Fibroblast of villous mesenchyme (primary cell): Measurements from ENCODE around the gene PRELP. TPM values are rescaled to one million over a fixed set of nuclear protein-coding genes. Genes with fewer than 3 reads are reported as not detected.

ENCODE experiments used
- DNase-seq: peaks from one replicate; pipeline ENCODE4 v3.0.0-alpha.2; 2010; ENCODE audit warnings: low read depth
- H3K4me3 ChIP-seq: 2 replicates; pipeline ENCODE4 v1.5.1; 2011; ENCODE audit warnings: low read depth, mild to moderate bottlenecking, low read length
- CTCF ChIP-seq: IDR thresholded peaks from 2 replicates; pipeline ENCODE4 v1.5.1; 2012; ENCODE audit warnings: low read depth, mild to moderate bottlenecking, low read length; ENCODE audit not compliant: insufficient read depth
- total RNA-seq: library from RNA; depleted of rRNA; stranded (reverse); fragments of >200 nt; gene quantifications from 2 replicates; pipeline ENCODE4 v1.2.3, GENCODE V29; 2012

Gene PRELP
- total RNA-seq, 1 donor, result 0.43 TPM

DNA sequence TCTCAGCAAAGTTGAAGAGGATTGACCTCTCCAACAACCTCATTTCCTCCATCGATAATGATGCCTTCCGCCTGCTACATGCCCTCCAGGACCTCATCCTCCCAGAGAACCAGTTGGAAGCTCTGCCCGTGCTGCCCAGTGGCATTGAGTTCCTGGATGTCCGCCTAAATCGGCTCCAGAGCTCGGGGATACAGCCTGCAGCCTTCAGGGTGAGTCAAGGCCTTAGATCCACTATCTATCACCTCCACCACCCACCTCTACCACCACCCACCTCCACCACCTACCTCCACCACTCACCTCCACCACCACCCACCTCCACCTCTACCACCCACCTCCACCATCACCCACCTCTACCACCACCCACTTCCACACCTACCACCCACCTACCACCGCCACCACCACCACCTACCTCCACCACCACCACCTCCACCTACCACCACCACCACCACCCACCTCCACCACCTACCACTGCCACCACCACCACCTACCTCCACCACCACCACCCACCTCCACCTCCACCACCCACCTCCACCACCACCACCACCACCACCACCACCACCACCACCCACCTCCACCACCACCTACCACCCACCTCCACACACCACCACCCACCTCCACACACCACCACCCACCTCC, 24.2 kb downstream of the PRELP start:
- no peak for DNase-seq
- H3K4me3 ChIP-seq, result no peak overlapping the region
- no peak for TF ChIP-seq CTCF

GRCh38 chr1:203500279-203500678, 24.7 kb downstream of the PRELP start:
- TF ChIP-seq CTCF, result no peak
- DNase-seq, result no peak

GRCh38 chr1:203503836-203504235, 28.2 kb downstream of the PRELP start:
- no peak overlapping the region for H3K4me3 ChIP-seq
- TF ChIP-seq CTCF, result no peak
- no peak for DNase-seq

More at GRCh38 chr1:203500279-203500678, 24.7 kb downstream of the PRELP start:
- H3K4me3 ChIP-seq, result no peak overlapping the region

DNA sequence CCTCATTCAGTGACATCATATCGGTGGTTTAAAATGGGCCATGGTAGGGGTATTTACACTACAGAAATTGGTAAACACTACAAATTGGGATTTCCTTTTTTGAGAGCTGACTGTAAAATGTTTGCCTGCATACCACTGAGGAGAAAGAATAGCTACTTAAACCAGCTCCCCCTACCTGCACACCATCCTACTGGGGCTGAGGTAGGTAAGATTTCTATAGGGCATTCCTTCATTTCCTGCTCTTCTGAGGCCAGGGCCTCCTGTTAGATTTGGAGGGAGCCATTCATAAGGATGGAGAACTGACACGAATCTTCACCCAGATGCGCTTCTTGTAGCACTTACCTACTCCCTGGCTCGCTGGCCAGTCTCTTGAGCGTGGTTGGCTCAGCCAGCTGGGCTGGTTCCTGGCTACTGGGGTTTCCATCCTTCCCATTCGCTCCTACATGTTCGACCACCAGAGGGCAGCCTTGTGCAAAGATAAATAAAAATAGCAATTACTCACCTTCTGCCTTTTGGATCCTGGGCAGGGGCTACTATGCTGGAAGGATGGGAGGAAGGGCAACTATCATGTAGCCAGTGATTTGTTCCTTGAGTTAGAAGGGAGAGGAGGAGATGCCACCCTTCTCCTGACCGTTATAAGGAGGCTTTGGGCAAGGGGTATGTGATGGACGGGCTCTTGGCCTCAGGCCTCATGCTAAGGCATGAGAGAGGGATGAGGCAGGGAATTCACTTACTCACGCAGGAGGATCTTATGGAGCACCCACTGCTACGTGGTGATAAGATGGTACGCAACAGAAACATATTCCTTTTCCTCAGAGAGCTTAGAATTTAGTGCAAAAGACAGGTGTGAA, 29.0 kb downstream of the PRELP start:
- no peak overlapping the region for H3K4me3 ChIP-seq
- peak; percentile 72 for TF ChIP-seq CTCF
- DNase-seq, result peak; percentile 83

- no peak overlapping the region for H3K4me3 ChIP-seq
- TF ChIP-seq CTCF, result no peak
- no peak for DNase-seq
Measured at GRCh38 chr1:203505526-203506204, 30.1 kb downstream of the PRELP start.

DNA sequence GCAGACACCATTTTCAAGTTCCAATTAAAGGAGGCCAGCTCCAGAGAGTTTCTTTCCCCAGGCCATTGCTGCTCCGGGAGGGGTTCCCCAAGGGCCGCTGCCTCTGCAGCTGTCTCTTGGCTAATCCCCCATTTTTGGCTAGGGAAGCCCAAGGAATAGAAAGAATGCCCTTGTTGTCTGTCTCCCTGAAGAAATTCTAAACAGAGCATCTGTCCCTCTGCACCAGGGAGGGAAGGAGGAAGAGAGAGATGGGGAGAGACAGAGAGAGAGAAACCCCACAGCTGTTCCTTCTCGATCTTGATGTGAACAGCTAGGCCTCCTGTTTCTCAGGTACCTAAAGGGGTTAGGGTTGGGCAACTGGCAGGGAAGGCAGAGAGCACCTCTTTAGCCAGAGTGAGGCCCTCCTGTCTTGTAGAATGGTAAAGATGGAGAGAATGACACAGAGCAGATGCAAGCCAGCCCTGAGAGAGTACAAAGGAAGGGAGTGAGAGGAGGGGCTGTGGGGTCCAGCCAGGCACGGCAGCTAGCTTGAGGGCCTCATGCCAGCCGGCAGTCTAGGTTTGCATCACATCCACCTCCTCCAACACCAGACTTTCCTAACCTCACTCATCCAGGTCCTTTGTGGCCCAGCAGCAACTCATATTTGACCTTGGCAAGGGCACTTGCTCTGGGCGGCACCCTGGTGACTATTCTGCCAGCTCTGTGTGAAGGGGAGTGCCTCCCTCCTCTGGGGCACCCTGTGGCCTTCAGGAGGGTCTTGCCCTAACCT, 31.4 kb downstream of the PRELP start:
- H3K4me3 ChIP-seq, result no peak overlapping the region
- DNase-seq, result peak; percentile 19
- TF ChIP-seq CTCF, result no peak
